ENCODE data around the gene SPOCK1.

SPOCK1 gene

GRCh38 chr5:137215780-137216179 is 283.3 kb downstream of the SPOCK1 start:
- DNase-seq = no peak

- no peak for DNase-seq
These were observed 283.9 kb downstream of the SPOCK1 start for GRCh38 chr5:137215261-137215660.

GRCh38 chr5:137214446-137215189 is 284.5 kb downstream of the SPOCK1 start:
- no peak for DNase-seq

GRCh38 chr5:137212471-137212870 is 286.7 kb downstream of the SPOCK1 start:
- DNase-seq = no peak

- no peak for DNase-seq
These were observed 289.8 kb downstream of the SPOCK1 start for GRCh38 chr5:137209232-137209809.

- no peak for DNase-seq
These were observed 291.9 kb downstream of the SPOCK1 start for GRCh38 chr5:137207023-137207760.

- DNase-seq = no peak
These were observed 293.0 kb downstream of the SPOCK1 start for GRCh38 chr5:137206030-137206715.

GRCh38 chr5:137205231-137206027 is 293.7 kb downstream of the SPOCK1 start:
- no peak for DNase-seq

- no peak for DNase-seq
These were observed 296.0 kb downstream of the SPOCK1 start for GRCh38 chr5:137203011-137203632.

- no peak for DNase-seq
These were observed 297.2 kb downstream of the SPOCK1 start for GRCh38 chr5:137201876-137202275.

- DNase-seq = no peak
These were observed 298.0 kb downstream of the SPOCK1 start for GRCh38 chr5:137200906-137201700.

- DNase-seq = peak; percentile 2
These were observed 299.2 kb downstream of the SPOCK1 start for GRCh38 chr5:137199966-137200365.

- DNase-seq = no peak
These were observed 299.9 kb downstream of the SPOCK1 start for GRCh38 chr5:137199201-137199600.

- no peak for DNase-seq
These were observed 303.6 kb downstream of the SPOCK1 start for GRCh38 chr5:137195483-137195882.

GRCh38 chr5:137194300-137194699 is 304.8 kb downstream of the SPOCK1 start:
- no peak for DNase-seq

- DNase-seq = no peak
These were observed 306.8 kb downstream of the SPOCK1 start for GRCh38 chr5:137192293-137192743.

GRCh38 chr5:137191179-137191578 is 307.9 kb downstream of the SPOCK1 start:
- no peak for DNase-seq

GRCh38 chr5:137190441-137190840 is 308.7 kb downstream of the SPOCK1 start:
- no peak for DNase-seq

GRCh38 chr5:137190031-137190430 is 309.1 kb downstream of the SPOCK1 start:
- no peak for DNase-seq

GRCh38 chr5:137188566-137188965 is 310.6 kb downstream of the SPOCK1 start:
- DNase-seq = no peak
